ENCODE measurements around the gene COL12A1. TPM values are rescaled to one million over a fixed set of nuclear protein-coding genes. Genes with fewer than 3 reads are reported as not detected.

Gene COL12A1
- polyA plus RNA-seq, 1 donor (not counting 4 experiments of a cell fraction or from before 2014, with no cell fraction given): 96.9 TPM

GRCh38 chr6:75079589-75079988 is 126.3 kb downstream of the COL12A1 start:
- Histone ChIP-seq H3K27me3 (ENCODE audit: control insufficient read depth, extremely low read depth, insufficient read depth, low read length) (no peaks in the 10 kb centered on the region), H3K9ac (ENCODE audit: control insufficient read depth, extremely low read depth, insufficient read depth, low read length) (no peak overlapping the region), H3K9me3 (ENCODE audit: control insufficient read depth, low read depth, low read length) (no peaks in the 10 kb centered on the region), H3K4me1 (ENCODE audit: control insufficient read depth, extremely low read depth, insufficient read depth, low read length) (no peaks in the 10 kb centered on the region), H3K4me2 (ENCODE audit: control insufficient read depth, extremely low read depth, insufficient read depth, low read depth, low read length) (no peak overlapping the region), H3K4me3 (ENCODE audit: control insufficient read depth in 2 of 3, extremely low read depth in 1 of 3, insufficient read depth in 2 of 3, low read depth in 1 of 3, low read length in 3 of 3) (no peak overlapping the region), H2AFZ (ENCODE audit: control insufficient read depth, low read length) (no peak overlapping the region), H3K36me3 (ENCODE audit: control insufficient read depth in 2 of 2, extremely low read depth in 1 of 2, insufficient read depth in 2 of 2, low read length in 2 of 2) (peaks cover 0 to 3% of the 10 kb centered on the region in 2 experiments), H3K9me1 (ENCODE audit: control insufficient read depth, extremely low read depth, insufficient read depth, low read length) (no peaks in the 10 kb centered on the region), H3K79me2 (ENCODE audit: control insufficient read depth, insufficient read depth, low read length) (no peaks in the 10 kb centered on the region), H3K27ac (ENCODE audit: control insufficient read depth, insufficient read depth, low read length) (no peak overlapping the region), H4K20me1 (ENCODE audit: control insufficient read depth, extremely low read depth, insufficient read depth, low read length) (no peaks in the 10 kb centered on the region)
- dilution Hi-C loops (cut with MboI; ENCODE audit: extremely low pct_ligation_motif_present, low sequenced_read_pairs): no loop called here
- DNase-seq (ENCODE audit: low read depth, low spot score): no peak
- no peak for TF ChIP-seq CTCF (optimal IDR thresholded peaks at IDR 0.05 in 1 of 3, IDR thresholded peaks at IDR 0.05 in 1 of 3, conservative IDR thresholded peaks at IDR 0.05 in 1 of 3; ENCODE audit: extremely low read depth in 1 of 3, insufficient read depth in 2 of 3, low read length in 3 of 3)
- FAIRE-seq: no peak

GRCh38 chr6:75077701-75078100 is 128.2 kb downstream of the COL12A1 start:
- H3K27me3 ChIP-seq (ENCODE audit: control insufficient read depth, extremely low read depth, insufficient read depth, low read length): no peaks in the 10 kb centered on the region
- no peak overlapping the region for H3K9ac ChIP-seq (ENCODE audit: control insufficient read depth, extremely low read depth, insufficient read depth, low read length)
- H3K4me1 ChIP-seq (ENCODE audit: control insufficient read depth, extremely low read depth, insufficient read depth, low read length): no peaks in the 10 kb centered on the region
- no peaks in the 10 kb centered on the region for H3K9me3 ChIP-seq (ENCODE audit: control insufficient read depth, low read depth, low read length)
- H3K36me3 ChIP-seq (ENCODE audit: control insufficient read depth in 2 of 2, extremely low read depth in 1 of 2, insufficient read depth in 2 of 2, low read length in 2 of 2): no peaks in the 10 kb centered on the region
- no peaks in the 10 kb centered on the region for H3K9me1 ChIP-seq (ENCODE audit: control insufficient read depth, extremely low read depth, insufficient read depth, low read length)
- H3K79me2 ChIP-seq (ENCODE audit: control insufficient read depth, insufficient read depth, low read length): no peaks in the 10 kb centered on the region
- H3K27ac ChIP-seq (ENCODE audit: control insufficient read depth, insufficient read depth, low read length): no peak overlapping the region
- no peak for TF ChIP-seq EZH2 (IDR thresholded peaks at IDR 0.05; ENCODE audit: low read length)
- TF ChIP-seq CTCF (optimal IDR thresholded peaks at IDR 0.05 in 1 of 3, IDR thresholded peaks at IDR 0.05 in 1 of 3, conservative IDR thresholded peaks at IDR 0.05 in 1 of 3; ENCODE audit: extremely low read depth in 1 of 3, insufficient read depth in 2 of 3, low read length in 3 of 3): no peak
- no peak overlapping the region for H2AFZ ChIP-seq (ENCODE audit: control insufficient read depth, low read length)
- DNase-seq (ENCODE audit: low read depth, low spot score): no peak
- no peak for FAIRE-seq
- H3K4me2 ChIP-seq (ENCODE audit: control insufficient read depth, extremely low read depth, insufficient read depth, low read depth, low read length): no peak overlapping the region
- dilution Hi-C loops (cut with MboI; ENCODE audit: extremely low pct_ligation_motif_present, low sequenced_read_pairs): no loop called here
- no peak overlapping the region for H3K4me3 ChIP-seq (ENCODE audit: control insufficient read depth in 2 of 3, extremely low read depth in 1 of 3, insufficient read depth in 2 of 3, low read depth in 1 of 3, low read length in 3 of 3)
- H4K20me1 ChIP-seq (ENCODE audit: control insufficient read depth, extremely low read depth, insufficient read depth, low read length): no peaks in the 10 kb centered on the region

All from keratinocyte (primary cell).